ENCODE measurements around the gene CEPT1. TPM values are rescaled to one million over a fixed set of nuclear protein-coding genes. Genes with fewer than 3 reads are reported as not detected.

CEPT1 gene
- total RNA-seq, 1 donor from 2014 or later: 58.9 TPM

DNA sequence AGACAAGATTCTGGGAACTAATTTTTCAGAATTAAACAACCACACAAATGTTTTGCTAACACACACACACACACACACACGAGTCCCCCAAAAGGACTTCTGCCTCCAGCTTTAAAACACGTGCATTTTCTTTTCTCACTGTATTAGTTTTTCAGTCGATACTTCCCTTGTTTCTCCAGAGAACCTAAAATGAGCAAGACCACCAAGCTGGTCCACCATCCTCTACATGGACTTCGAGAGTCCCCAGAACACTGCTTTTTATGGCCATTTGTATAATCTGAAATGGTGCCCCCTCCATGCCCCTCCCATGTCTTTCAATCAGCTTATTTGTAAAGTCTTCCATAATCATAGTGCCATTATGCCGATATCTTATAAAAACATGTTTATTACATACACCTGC, 76.7 kb downstream of the CEPT1 start:
- H3F3A ChIP-seq (ENCODE audit: low read depth): peaks cover 24% of the 10 kb centered on the region
- H3K27me3 Mint-ChIP-seq (ENCODE audit: insufficient read depth, low read depth): peaks cover 12% of the 10 kb centered on the region
- H2AFZ ChIP-seq (replicated peaks): no peak overlapping the region
- H3K79me2 ChIP-seq (ENCODE audit: low read depth): no peaks in the 10 kb centered on the region
- H3K4me3 ChIP-seq: no peak overlapping the region
- TF ChIP-seq EZH2phosphoT487 (IDR thresholded peaks at IDR 0.05): no peak
- H3K27ac Mint-ChIP-seq: no peak overlapping the region
- peaks cover 5% of the 10 kb centered on the region for H3K9me3 Mint-ChIP-seq
- no peaks in the 10 kb centered on the region for H3K27me3 ChIP-seq
- H3K27ac ChIP-seq: no peak overlapping the region
- H3K4me1 ChIP-seq: peaks cover 40% of the 10 kb centered on the region
- H3K36me3 ChIP-seq: no peaks in the 10 kb centered on the region
- H3K4me3 Mint-ChIP-seq: no peak overlapping the region
- H3K9me3 ChIP-seq (ENCODE audit: low read depth): no peaks in the 10 kb centered on the region
- DNase-seq (ENCODE audit: low spot score): no peak
- H3K4me2 ChIP-seq: no peak overlapping the region
- H3K36me3 Mint-ChIP-seq: no peaks in the 10 kb centered on the region
- H3K4me1 Mint-ChIP-seq: peaks cover 27% of the 10 kb centered on the region
- H4K20me1 ChIP-seq (ENCODE audit: low read depth): no peaks in the 10 kb centered on the region
- H3K9ac ChIP-seq: no peak overlapping the region

DNA sequence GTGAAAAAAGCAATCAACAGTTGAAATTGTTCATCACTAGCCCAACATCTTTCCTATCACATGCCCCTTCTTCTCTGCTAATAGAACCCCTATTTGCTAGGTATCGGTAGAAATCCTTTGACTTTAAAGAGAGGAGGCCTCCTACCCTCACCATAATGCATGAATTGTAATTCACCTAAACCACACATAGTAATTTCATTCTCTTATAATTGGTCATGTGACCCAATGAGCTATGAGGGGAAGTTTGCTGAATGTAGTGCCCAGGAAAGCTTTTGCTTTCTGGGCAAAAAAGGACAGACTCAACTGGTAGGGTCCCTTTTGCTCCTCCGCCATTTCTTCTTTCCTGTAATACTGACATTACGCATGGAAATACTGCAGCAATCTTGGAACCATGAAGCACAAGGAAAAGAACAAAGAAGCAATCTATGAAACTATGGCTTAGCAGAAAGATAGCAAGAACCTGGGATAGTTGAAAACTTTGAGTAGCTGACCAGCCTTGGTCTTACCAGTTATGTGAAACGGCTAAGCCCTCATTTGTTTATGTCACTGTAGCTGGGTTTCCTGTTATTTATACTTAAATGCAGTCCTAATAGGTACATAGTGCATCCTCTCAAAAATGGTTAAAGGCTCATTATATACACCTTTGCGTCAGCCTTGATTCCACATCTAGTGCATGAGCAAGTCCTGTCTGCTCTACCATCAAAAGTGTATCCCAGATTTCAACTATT, 77.3 kb downstream of the CEPT1 start:
- no peak for DNase-seq (ENCODE audit: low spot score)
- no peak overlapping the region for H3K27ac Mint-ChIP-seq
- peaks cover 12% of the 10 kb centered on the region for H3K27me3 Mint-ChIP-seq (ENCODE audit: insufficient read depth, low read depth)
- no peaks in the 10 kb centered on the region for H3K36me3 ChIP-seq
- H3K4me2 ChIP-seq: no peak overlapping the region
- H3K9me3 Mint-ChIP-seq: peaks cover 5% of the 10 kb centered on the region
- H3F3A ChIP-seq (ENCODE audit: low read depth): peaks cover 24% of the 10 kb centered on the region
- no peak overlapping the region for H3K4me3 ChIP-seq
- H3K9ac ChIP-seq: no peak overlapping the region
- H3K4me3 Mint-ChIP-seq: no peak overlapping the region
- no peak overlapping the region for H2AFZ ChIP-seq (replicated peaks)
- H3K4me1 Mint-ChIP-seq: peaks cover 31% of the 10 kb centered on the region
- no peaks in the 10 kb centered on the region for H3K36me3 Mint-ChIP-seq
- H4K20me1 ChIP-seq (ENCODE audit: low read depth): no peaks in the 10 kb centered on the region
- no peak for TF ChIP-seq EZH2phosphoT487 (IDR thresholded peaks at IDR 0.05)
- TF ChIP-seq EZH2 (IDR thresholded peaks at IDR 0.05): no peak
- TF ChIP-seq, protein P1, sequence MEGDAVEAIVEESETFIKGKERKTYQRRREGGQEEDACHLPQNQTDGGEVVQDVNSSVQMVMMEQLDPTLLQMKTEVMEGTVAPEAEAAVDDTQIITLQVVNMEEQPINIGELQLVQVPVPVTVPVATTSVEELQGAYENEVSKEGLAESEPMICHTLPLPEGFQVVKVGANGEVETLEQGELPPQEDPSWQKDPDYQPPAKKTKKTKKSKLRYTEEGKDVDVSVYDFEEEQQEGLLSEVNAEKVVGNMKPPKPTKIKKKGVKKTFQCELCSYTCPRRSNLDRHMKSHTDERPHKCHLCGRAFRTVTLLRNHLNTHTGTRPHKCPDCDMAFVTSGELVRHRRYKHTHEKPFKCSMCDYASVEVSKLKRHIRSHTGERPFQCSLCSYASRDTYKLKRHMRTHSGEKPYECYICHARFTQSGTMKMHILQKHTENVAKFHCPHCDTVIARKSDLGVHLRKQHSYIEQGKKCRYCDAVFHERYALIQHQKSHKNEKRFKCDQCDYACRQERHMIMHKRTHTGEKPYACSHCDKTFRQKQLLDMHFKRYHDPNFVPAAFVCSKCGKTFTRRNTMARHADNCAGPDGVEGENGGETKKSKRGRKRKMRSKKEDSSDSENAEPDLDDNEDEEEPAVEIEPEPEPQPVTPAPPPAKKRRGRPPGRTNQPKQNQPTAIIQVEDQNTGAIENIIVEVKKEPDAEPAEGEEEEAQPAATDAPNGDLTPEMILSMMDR (IDR thresholded peaks at IDR 0.05): no peak
- H3K9me3 ChIP-seq (ENCODE audit: low read depth): no peaks in the 10 kb centered on the region
- H3K27ac ChIP-seq: no peak overlapping the region
- H3K4me1 ChIP-seq: peaks cover 42% of the 10 kb centered on the region
- H3K79me2 ChIP-seq (ENCODE audit: low read depth): no peaks in the 10 kb centered on the region
- no peaks in the 10 kb centered on the region for H3K27me3 ChIP-seq

DNA sequence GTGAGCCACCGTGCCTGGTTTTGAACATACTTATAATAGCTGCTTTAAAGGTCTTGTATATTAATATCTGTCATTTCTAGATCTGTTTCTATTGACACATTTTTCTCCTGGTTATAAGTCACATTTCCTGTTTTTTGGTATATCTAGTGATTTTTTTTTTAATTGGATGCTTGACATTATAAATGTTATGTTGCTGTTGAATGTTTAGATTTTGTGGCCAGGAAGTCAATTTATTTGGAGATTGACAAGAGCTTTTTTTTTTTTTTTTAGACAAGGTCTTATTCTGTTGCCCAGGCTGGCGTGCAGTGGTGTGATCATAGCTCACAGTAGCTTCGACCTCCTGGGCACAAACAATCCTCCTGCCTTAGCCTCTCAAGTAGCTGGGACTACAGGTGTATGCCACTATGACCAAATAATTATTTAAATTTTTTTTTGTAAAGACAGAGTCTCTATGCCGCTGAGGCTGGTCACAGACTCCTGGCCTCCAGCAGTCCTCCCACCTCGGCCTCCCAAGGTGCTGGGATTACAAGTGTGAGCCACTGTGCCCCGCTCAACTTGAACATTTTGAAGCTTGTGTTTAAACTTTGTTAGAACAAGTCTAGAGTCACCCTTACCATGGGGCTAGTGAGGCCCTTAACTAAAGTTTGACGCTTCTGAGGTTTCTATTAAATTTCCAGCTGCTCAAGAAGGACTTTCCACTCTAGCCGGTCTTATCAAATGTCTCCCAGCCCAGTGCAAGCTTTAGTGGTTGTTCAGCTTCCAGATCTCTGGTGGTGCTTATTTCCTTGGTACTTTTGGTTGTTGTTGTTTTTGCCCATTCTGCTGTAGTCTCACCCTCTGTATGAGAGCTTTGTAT, 78.9 kb downstream of the CEPT1 start:
- peaks cover 46% of the 10 kb centered on the region for H3K4me1 ChIP-seq
- H2AFZ ChIP-seq (replicated peaks): no peak overlapping the region
- no peak overlapping the region for H3K4me3 ChIP-seq
- H3K9me3 Mint-ChIP-seq: peaks cover 5% of the 10 kb centered on the region
- H3K9ac ChIP-seq: no peak overlapping the region
- H3K27me3 ChIP-seq: no peaks in the 10 kb centered on the region
- H3K79me2 ChIP-seq (ENCODE audit: low read depth): no peaks in the 10 kb centered on the region
- H3K36me3 ChIP-seq: no peaks in the 10 kb centered on the region
- H3K27ac ChIP-seq: peak overlapping the region; percentile 84
- no peaks in the 10 kb centered on the region for H3K9me3 ChIP-seq (ENCODE audit: low read depth)
- H3K4me3 Mint-ChIP-seq: no peak overlapping the region
- no peaks in the 10 kb centered on the region for H3K36me3 Mint-ChIP-seq
- peak overlapping the region; percentile 61 for H3K4me2 ChIP-seq
- peaks cover 27% of the 10 kb centered on the region for H3F3A ChIP-seq (ENCODE audit: low read depth)
- DNase-seq (ENCODE audit: low spot score): no peak
- H3K27ac Mint-ChIP-seq: peak overlapping the region; percentile 78
- H3K27me3 Mint-ChIP-seq (ENCODE audit: insufficient read depth, low read depth): peaks cover 12% of the 10 kb centered on the region
- H3K4me1 Mint-ChIP-seq: peaks cover 35% of the 10 kb centered on the region
- no peak for TF ChIP-seq EZH2 (IDR thresholded peaks at IDR 0.05)
- TF ChIP-seq, protein P1 (IDR thresholded peaks at IDR 0.05): no peak
- no peak for TF ChIP-seq EZH2phosphoT487 (IDR thresholded peaks at IDR 0.05)
- H4K20me1 ChIP-seq (ENCODE audit: low read depth): no peaks in the 10 kb centered on the region
